K562 (cell line): ENCODE data around the gene PIP4K2C. TPM values are rescaled to one million over a fixed set of nuclear protein-coding genes. Genes with fewer than 3 reads are reported as not detected.

Source experiments
- ATAC-seq: fragments of 200-7000 bp; cut with Tn5 transposase; 3 replicates; pipeline ENCODE4 v1.9.1; 2020; ENCODE audit warnings: moderate library complexity
- BruUV-seq: library from RNA; stranded (reverse); fragments of 400-500 nt; replicated peaks from 2 replicates; lab custom pipeline; 2021; lab: Mats Ljungman, UMichigan
- CTCF ChIA-PET: fragments of 300-600 bp; formaldehyde crosslinking; extraction: SDS; loops from one replicate; lab custom pipeline; 2021; ENCODE audit warnings: low intra/inter-chr PET ratio; lab: Yijun Ruan, JAX
- POLR2A ChIA-PET: fragments of 300-600, 350-650 bp; sonication (Branson Sonifier 250); formaldehyde crosslinking; extraction: SDS; loops from one replicate; lab custom pipeline; 2021; ENCODE audit warnings: antibody characterized with exemption, inconsistent platforms; lab: Yijun Ruan, JAX
- DNase-seq, 4 experiments: peaks; one replicate each; pipeline versions ENCODE4 v3.0.0 to v3.0.0-alpha.2; 2011 to 2018; ENCODE audit warnings: low spot score in 3 of 4, mixed read lengths in 3 of 4; ENCODE audit errors: extremely low read depth in 1 of 4
- FAIRE-seq: peaks from 2 replicates; lab custom pipeline; 2011; peaks lifted over from hg19 to GRCh38; lab: Jason Lieb, UNC
- H2AFZ ChIP-seq: 2 replicates; pipeline ENCODE4 v1.6.0; 2011; ENCODE audit warnings: low read depth, low read length, control low read depth, inconsistent platforms
- H3K27ac ChIP-seq: fragments of 200-600 bp; 3 replicates; pipeline ENCODE4 v1.8.0; 2011; ENCODE audit warnings: low read depth, mild to moderate bottlenecking, control low read depth, inconsistent platforms, low read length, moderate library complexity, mixed read lengths; ENCODE audit errors: extremely low read depth
- H3K27me3 ChIP-seq, 2 experiments: fragments of 300-600 bp in 1 of 2; 2 replicates in 1 of 2; 3 replicates in 1 of 2; pipeline versions ENCODE4 v1.6.0 to v1.8.0; 2011; ENCODE audit warnings: inconsistent platforms in 2 of 2, low read length in 2 of 2, mild to moderate bottlenecking in 1 of 2, mixed read lengths in 1 of 2, moderate library complexity in 1 of 2; ENCODE audit not compliant: control insufficient read depth in 2 of 2, insufficient read depth in 2 of 2
- H3K36me3 ChIP-seq: fragments of 300-600 bp; 3 replicates; pipeline ENCODE4 v1.8.0; 2011; ENCODE audit warnings: mild to moderate bottlenecking, low read length, inconsistent platforms; ENCODE audit not compliant: control insufficient read depth, insufficient read depth
- H3K4me1 ChIP-seq, 2 experiments: fragments of 200-600 bp in 1 of 2; replicated peaks in 1 of 2; 2 replicates in 1 of 2; 3 replicates in 1 of 2; pipeline versions ENCODE4 v1.5.1 to v1.8.0; 2011; ENCODE audit warnings: inconsistent platforms in 2 of 2, low read length in 2 of 2, mild to moderate bottlenecking in 1 of 2, mixed read lengths in 1 of 2, moderate library complexity in 1 of 2; ENCODE audit not compliant: control insufficient read depth in 2 of 2, insufficient read depth in 2 of 2
- H3K4me2 ChIP-seq: 2 replicates; pipeline ENCODE4 v1.6.1; 2011; ENCODE audit warnings: low read length, control low read depth, inconsistent platforms, mixed read lengths; ENCODE audit not compliant: insufficient read depth
- H3K4me3 ChIP-seq: fragments of 200-600 bp; sonication (generic), shearing (Covaris generic); 2 replicates; pipeline ENCODE4 v1.5.1; 2016; ENCODE audit warnings: control low read depth, inconsistent platforms
- H3K79me2 ChIP-seq: fragments of 200-600 bp; 3 replicates; pipeline ENCODE4 v1.8.0; 2011; ENCODE audit warnings: low read length, inconsistent platforms; ENCODE audit not compliant: control insufficient read depth, insufficient read depth
- H3K9ac ChIP-seq, 2 experiments: 2 replicates each; pipeline versions ENCODE4 v1.6.0 to v1.6.1; 2011; ENCODE audit warnings: low read depth in 2 of 2, low read length in 2 of 2, control low read depth in 1 of 2, inconsistent platforms in 1 of 2, mild to moderate bottlenecking in 1 of 2, mixed read lengths in 1 of 2; ENCODE audit not compliant: insufficient read depth in 1 of 2
- H3K9me1 ChIP-seq: one replicate; pipeline ENCODE4 v1.6.0; 2011; ENCODE audit warnings: inconsistent platforms, mild to moderate bottlenecking, low read length, moderate library complexity; ENCODE audit not compliant: control insufficient read depth, insufficient read depth
- H3K9me3 ChIP-seq: replicated peaks from 2 replicates; pipeline ENCODE4 v1.5.1; 2011; ENCODE audit warnings: low read depth, low read length, inconsistent platforms; ENCODE audit not compliant: control insufficient read depth, insufficient read depth
- H4K20me1 ChIP-seq: replicated peaks from 2 replicates; pipeline ENCODE4 v1.6.1; 2011; ENCODE audit warnings: low read length, inconsistent platforms, mixed read lengths; ENCODE audit not compliant: control insufficient read depth, insufficient read depth
- CREM ChIP-seq: IDR thresholded peaks from 2 replicates; pipeline ENCODE4 v1.6.1; 2014; ENCODE audit warnings: antibody characterized with exemption, low read depth
- JUNB ChIP-seq: fragments of 450-650 bp; formaldehyde crosslinking; conservative IDR thresholded peaks from 2 replicates; pipeline ENCODE4 v1.4.0; 2020; ENCODE audit warnings: mild to moderate bottlenecking
- KAT7 ChIP-seq: sonication (generic); formaldehyde crosslinking; IDR thresholded peaks from 2 replicates; pipeline ENCODE4 v1.8.0; 2022; ENCODE audit warnings: missing genetic modification reagents, mild to moderate bottlenecking, borderline replicate concordance
- NFE2 ChIP-seq: IDR thresholded peaks from 2 replicates; pipeline ENCODE4 v1.6.1; 2014; ENCODE audit warnings: antibody characterized with exemption, low read depth
- NR1H2 ChIP-seq: sonication (generic); formaldehyde crosslinking; IDR thresholded peaks from 2 replicates; pipeline ENCODE4 v1.4.0; 2020; ENCODE audit warnings: mild to moderate bottlenecking, missing genetic modification reagents
- POLR2A ChIP-seq: fragments of 450-650 bp; conservative IDR thresholded peaks from 2 replicates; pipeline ENCODE4 v1.6.1; 2016
- PRMT5 ChIP-seq: sonication (generic); formaldehyde crosslinking; IDR thresholded peaks from 2 replicates; pipeline ENCODE4 v1.5.0; 2020; ENCODE audit warnings: missing genetic modification reagents
- SAP30 ChIP-seq: fragments of 200-600 bp; sonication (generic); IDR thresholded peaks from 2 replicates; pipeline ENCODE4 v1.6.1; 2012; ENCODE audit warnings: borderline replicate concordance, low read depth, mild to moderate bottlenecking, moderate library complexity, low read length, control low read depth, inconsistent platforms; ENCODE audit not compliant: insufficient read depth, poor library complexity, severe bottlenecking
- SMARCA4 ChIP-seq: fragments of 450-650 bp; IDR thresholded peaks from 2 replicates; pipeline ENCODE4 v1.6.1; 2016
- SMARCC2 ChIP-seq: fragments of 450-650 bp; IDR thresholded peaks from 2 replicates; pipeline ENCODE4 v1.6.1; 2017; ENCODE audit warnings: antibody characterized with exemption, moderate library complexity, mild to moderate bottlenecking, low read depth
- SUPT5H ChIP-seq: fragments of 450-650 bp; IDR thresholded peaks from 2 replicates; pipeline ENCODE4 v1.6.1; 2016
- TBP ChIP-seq: optimal IDR thresholded peaks from 2 replicates; pipeline ENCODE3; 2011; ENCODE audit warnings: low read depth, low read length, improper control_type of control experiment
- ZNF232 ChIP-seq: sonication (generic); formaldehyde crosslinking; IDR thresholded peaks from 2 replicates; pipeline ENCODE4 v1.8.0; 2022; ENCODE audit warnings: mild to moderate bottlenecking, missing genetic modification reagents
- ZNF668 ChIP-seq: fragments of 250-450 bp; sonication (Bioruptor Pico); IDR thresholded peaks from 2 replicates; pipeline ENCODE4 v1.8.0; 2022; ENCODE audit warnings: mild to moderate bottlenecking, inconsistent platforms
- ZNF75A ChIP-seq: fragments of 450-650 bp; formaldehyde crosslinking; IDR thresholded peaks from 2 replicates; pipeline ENCODE4 v1.4.0; 2020; ENCODE audit warnings: mild to moderate bottlenecking
- WGBS: fragments of 100-300 bp; shearing (Covaris generic); methylation state at CpG from one replicate; pipeline ENCODE4 v1.1.6; 2016; ENCODE audit warnings: low coverage, mixed read lengths; ENCODE audit not compliant: insufficient coverage; ENCODE audit errors: missing lambda C conversion rate; 5-methylcytosine and 5-hydroxymethylcytosine counted together
- in situ Hi-C: fragments of 300-500 bp; cut with MboI; formaldehyde crosslinking; loops from 4 replicates; pipeline ENCODE4 v1.15.0; 2018; ENCODE audit warnings: inconsistent platforms, mixed read lengths
- intact Hi-C: fragments of 100-400 bp; cut with micrococcal nuclease; formaldehyde crosslinking; loops from 2 replicates; pipeline ENCODE4 v1.14.2; 2022
- polyA plus RNA-seq, 8 experiments: library from polyadenylated mRNA; depleted of rRNA in 4 of 8; stranded (reverse) in 5 of 8; unstranded in 3 of 8; fragments of >200 nt; fragmentation: Nextera tagmentation in 2 of 8; fragmentation: Illumina TruSeq in 1 of 8; extraction: Ambion mirVana in 2 of 8; extraction: Trizol in 1 of 8; gene quantifications; 2 replicates each; pipeline versions ENCODE4 v1.2.1 to v1.2.3, GENCODE V29; 2011 to 2014; ENCODE audit warnings: inconsistent platforms in 1 of 8, missing spikeins in 1 of 8
- total RNA-seq, 7 experiments: library from RNA; depleted of rRNA in 6 of 7; stranded (reverse); fragments of >200 nt in 6 of 7; fragmentation: Illumina TruSeq in 2 of 7; extraction: Trizol in 2 of 7; gene quantifications; 2 replicates each; pipeline versions ENCODE4 v1.2.1 to v1.2.3, GENCODE V29; 2011 to 2021; ENCODE audit warnings: low replicate concordance in 1 of 7
- TF ChIP-seq, protein P1 (sequence below): IDR thresholded peaks from 2 replicates; pipeline ENCODE4 v1.6.1; 2011; ENCODE audit warnings: borderline replicate concordance, low read depth, mild to moderate bottlenecking, moderate library complexity, low read length; ENCODE audit not compliant: insufficient read depth, poor library complexity, severe bottlenecking
- TF ChIP-seq, protein P2 (sequence below): fragments of 450-650 bp; formaldehyde crosslinking; IDR thresholded peaks from 2 replicates; pipeline ENCODE4 v1.4.0; 2022; ENCODE audit warnings: missing genetic modification characterization

The PIP4K2C gene
- total and polyA plus RNA-seq, 9 of the 15 experiments (the other 6 are each of a cell fraction or from before 2014, with no cell fraction given), result 9.0 to 41.4 (median 18.3) TPM

DNA sequence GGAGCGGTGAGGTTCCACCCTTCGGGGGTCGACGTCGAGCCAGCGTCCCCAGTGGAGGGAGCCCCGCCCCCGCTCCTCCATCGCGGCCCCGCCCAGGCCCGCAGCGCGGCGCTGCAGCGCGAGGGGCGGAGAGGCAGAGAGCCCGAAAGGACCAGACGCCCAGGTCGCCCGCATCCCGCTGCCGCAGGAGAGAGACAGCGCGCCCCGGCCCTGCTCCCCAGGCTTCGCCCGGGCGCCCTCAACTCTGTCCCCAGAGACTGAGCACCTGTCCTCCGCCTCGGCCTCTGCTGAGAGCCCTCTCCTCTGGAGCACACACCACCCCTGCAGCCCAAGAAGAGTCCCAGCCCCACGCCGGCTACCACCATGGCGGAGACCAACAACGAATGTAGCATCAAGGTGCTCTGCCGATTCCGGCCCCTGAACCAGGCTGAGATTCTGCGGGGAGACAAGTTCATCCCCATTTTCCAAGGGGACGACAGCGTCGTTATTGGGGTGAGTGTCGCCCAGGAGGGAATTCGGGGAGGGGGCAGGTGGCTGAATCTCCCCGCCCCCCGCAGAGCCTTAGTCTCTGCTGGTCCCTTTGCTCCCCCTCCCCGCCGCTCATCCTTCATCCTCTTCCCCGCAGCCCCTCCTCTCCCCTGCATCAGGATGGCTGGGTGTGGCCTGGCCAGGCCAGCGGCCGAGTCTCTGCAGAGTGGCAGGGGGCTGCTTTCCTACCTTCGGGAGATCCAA, 40.9 kb upstream of the PIP4K2C start, which contains the start of gene KIF5A:
TSS of gene KIF5A (plus strand) at position 136 of the 732 bp plus-strand sequence. CDS start at position 364, 228 bp downstream.
- peaks cover 70% of the 10 kb centered on the region for H3K79me2 ChIP-seq
- no peaks in the 10 kb centered on the region for H3K9me3 ChIP-seq
- peak within 1 kb of the TSS; percentile 69 for H3K4me3 ChIP-seq
- peaks cover 21% of the 10 kb centered on the region for H3K36me3 ChIP-seq
- no peaks in the 10 kb centered on the region for H3K27me3 ChIP-seq
- WGBS, result under 1% methylated on average over 23 of the region's 52 CpGs
- ATAC-seq, result peak; percentile 72
- intact Hi-C loops (no loop called here), in situ Hi-C loops (no loop called here)
- BruUV-seq, result no TSS peak
- H2AFZ ChIP-seq, result peak within 1 kb of the TSS; percentile 93
- H3K27ac ChIP-seq, result peak within 1 kb of the TSS; percentile 80
- no peaks in the 10 kb centered on the region for H3K9me1 ChIP-seq
- H3K4me1 ChIP-seq, result peaks cover 56 to 72% of the 10 kb centered on the region in 2 experiments
- no peaks in the 10 kb centered on the region for H4K20me1 ChIP-seq
- FAIRE-seq, result no peak
- CTCF ChIA-PET, result no interaction called here
- peak within 1 kb of the TSS; percentile 72 to 90 for H3K9ac ChIP-seq
- peak within 1 kb of the TSS; percentile 89 for H3K4me2 ChIP-seq
- POLR2A ChIA-PET, result interaction anchor here (0.6 kb wide), 1 partner anchor 117 kb away, joined by 3 read pairs; no protein-coding TSS in a partner anchor
- peak; percentile 81 to 86 (median 82) for DNase-seq
- TF ChIP-seq CREM (no peak), SMARCA4 (peak; percentile 58; the same call in 1 of the 2 replicates), NFE2 (no peak), ZNF232 (CRISPR knock-in tag) (no peak), NR1H2 (CRISPR knock-in tag) (no peak), ZNF668 (CRISPR knock-in tag) (no peak), PRMT5 (CRISPR knock-in tag) (no peak), KAT7 (CRISPR knock-in tag) (peak; percentile 30; the same call in 1 of the 2 replicates), SAP30 (no peak), JUNB (CRISPR knock-in tag) (no peak), POLR2A (peak; percentile 61), SUPT5H (peak; percentile 60), TBP (peak; percentile 55), SMARCC2 (peak; percentile 59; the same call in 1 of the 2 replicates), ZNF75A (CRISPR knock-in tag) (no peak)
- TF ChIP-seq, protein P1, sequence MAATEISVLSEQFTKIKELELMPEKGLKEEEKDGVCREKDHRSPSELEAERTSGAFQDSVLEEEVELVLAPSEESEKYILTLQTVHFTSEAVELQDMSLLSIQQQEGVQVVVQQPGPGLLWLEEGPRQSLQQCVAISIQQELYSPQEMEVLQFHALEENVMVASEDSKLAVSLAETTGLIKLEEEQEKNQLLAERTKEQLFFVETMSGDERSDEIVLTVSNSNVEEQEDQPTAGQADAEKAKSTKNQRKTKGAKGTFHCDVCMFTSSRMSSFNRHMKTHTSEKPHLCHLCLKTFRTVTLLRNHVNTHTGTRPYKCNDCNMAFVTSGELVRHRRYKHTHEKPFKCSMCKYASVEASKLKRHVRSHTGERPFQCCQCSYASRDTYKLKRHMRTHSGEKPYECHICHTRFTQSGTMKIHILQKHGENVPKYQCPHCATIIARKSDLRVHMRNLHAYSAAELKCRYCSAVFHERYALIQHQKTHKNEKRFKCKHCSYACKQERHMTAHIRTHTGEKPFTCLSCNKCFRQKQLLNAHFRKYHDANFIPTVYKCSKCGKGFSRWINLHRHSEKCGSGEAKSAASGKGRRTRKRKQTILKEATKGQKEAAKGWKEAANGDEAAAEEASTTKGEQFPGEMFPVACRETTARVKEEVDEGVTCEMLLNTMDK, result peak; percentile 95
- TF ChIP-seq, protein P2, sequence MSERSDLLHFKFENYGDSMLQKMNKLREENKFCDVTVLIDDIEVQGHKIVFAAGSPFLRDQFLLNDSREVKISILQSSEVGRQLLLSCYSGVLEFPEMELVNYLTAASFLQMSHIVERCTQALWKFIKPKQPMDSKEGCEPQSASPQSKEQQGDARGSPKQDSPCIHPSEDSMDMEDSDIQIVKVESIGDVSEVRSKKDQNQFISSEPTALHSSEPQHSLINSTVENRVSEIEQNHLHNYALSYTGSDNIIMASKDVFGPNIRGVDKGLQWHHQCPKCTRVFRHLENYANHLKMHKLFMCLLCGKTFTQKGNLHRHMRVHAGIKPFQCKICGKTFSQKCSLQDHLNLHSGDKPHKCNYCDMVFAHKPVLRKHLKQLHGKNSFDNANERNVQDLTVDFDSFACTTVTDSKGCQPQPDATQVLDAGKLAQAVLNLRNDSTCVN (CRISPR knock-in tag), result no peak
